ENCODE measurements around the gene FAM174A.
"Not testable (repeated sequence)": the region's sequence is repeated elsewhere in the genome, so short reads cannot be mapped to it uniquely, and the experiment has no call there.

FAM174A gene

DNA sequence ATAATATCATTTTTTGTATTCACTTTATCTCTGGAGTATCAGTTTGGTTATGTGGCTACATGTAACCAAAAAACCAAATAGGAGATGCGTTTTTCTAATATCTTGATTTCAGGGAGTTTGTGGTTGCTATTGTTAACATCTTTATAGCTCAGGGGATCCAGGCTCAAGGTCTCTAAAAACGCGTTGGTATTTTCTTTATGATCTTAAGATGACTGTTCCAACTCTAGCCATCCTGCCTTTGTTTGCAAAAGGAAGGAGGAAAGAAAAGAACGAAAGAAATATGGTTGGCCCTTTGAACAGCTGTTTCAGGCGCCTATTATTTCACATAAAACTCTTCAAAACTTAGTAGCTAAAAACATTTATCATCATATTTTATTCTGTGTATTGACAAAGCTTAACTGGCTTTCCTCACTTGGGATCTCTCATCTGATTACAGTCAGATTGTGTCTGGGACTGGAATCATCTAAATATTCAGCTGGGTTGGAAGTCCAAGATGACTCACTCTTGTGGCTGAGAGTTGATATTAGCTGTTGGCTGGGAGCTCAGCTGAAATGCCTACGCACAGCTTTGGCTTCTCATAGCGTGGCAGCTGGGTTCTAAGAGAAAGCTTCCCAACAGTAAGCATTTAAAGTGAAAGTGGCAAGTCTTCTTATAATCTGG lies 60.1 kb downstream of the FAM174A start:
- peak; percentile 3 for DNase-seq (ENCODE audit: low read depth)
- TF ChIP-seq, protein P1, sequence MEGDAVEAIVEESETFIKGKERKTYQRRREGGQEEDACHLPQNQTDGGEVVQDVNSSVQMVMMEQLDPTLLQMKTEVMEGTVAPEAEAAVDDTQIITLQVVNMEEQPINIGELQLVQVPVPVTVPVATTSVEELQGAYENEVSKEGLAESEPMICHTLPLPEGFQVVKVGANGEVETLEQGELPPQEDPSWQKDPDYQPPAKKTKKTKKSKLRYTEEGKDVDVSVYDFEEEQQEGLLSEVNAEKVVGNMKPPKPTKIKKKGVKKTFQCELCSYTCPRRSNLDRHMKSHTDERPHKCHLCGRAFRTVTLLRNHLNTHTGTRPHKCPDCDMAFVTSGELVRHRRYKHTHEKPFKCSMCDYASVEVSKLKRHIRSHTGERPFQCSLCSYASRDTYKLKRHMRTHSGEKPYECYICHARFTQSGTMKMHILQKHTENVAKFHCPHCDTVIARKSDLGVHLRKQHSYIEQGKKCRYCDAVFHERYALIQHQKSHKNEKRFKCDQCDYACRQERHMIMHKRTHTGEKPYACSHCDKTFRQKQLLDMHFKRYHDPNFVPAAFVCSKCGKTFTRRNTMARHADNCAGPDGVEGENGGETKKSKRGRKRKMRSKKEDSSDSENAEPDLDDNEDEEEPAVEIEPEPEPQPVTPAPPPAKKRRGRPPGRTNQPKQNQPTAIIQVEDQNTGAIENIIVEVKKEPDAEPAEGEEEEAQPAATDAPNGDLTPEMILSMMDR (IDR thresholded peaks at IDR 0.05; ENCODE audit: insufficient read depth, low read depth, low read length, missing control alignments): no peak
- H3K4me3 ChIP-seq (ENCODE audit: low read depth, low read length): no peak overlapping the region

DNA sequence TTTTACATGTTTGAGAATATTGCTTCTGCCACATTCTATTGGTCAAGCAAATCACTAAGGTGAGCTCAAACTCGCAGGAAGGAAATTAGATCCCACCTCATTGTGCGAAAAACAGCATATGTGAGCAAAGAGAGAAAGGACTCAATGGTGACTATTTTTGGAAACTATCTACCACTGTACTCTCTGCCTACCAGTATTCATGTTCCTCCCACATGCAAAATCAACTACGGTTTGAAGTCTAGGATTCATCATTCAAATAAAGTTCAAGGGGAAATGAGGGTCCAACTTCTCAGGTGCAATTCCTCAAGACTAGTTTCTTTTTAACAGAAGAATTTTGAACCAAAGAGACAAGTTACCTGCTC lies 60.6 kb downstream of the FAM174A start:
- DNase-seq (ENCODE audit: low read depth): no peak
- H3K4me3 ChIP-seq (ENCODE audit: low read depth, low read length): no peak overlapping the region
- TF ChIP-seq, protein P1 (IDR thresholded peaks at IDR 0.05; ENCODE audit: insufficient read depth, low read depth, low read length, missing control alignments): no peak

DNA sequence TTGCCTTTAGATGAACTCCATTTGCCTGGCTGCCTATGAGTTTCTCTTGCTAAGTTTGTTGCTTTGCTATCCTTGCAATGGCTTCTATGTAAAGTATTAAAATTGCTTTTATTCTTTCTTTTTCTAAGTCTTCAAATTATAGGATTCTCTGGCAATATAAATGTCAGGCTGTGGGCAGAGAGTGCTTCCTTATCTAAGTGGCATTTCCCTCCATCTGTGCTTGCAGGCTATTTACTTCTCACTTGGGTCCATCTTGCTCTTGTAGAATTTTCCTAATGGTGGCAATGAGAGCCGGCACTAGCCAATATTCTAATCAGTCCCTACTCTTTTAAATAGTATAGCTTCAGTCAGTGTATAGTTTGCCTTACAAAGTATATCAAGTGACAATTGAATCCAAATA lies 63.3 kb downstream of the FAM174A start:
- DNase-seq (ENCODE audit: low read depth): no peak
- TF ChIP-seq, protein P1 (IDR thresholded peaks at IDR 0.05; ENCODE audit: insufficient read depth, low read depth, low read length, missing control alignments): no peak
- H3K4me3 ChIP-seq (ENCODE audit: low read depth, low read length): no peak overlapping the region

DNA sequence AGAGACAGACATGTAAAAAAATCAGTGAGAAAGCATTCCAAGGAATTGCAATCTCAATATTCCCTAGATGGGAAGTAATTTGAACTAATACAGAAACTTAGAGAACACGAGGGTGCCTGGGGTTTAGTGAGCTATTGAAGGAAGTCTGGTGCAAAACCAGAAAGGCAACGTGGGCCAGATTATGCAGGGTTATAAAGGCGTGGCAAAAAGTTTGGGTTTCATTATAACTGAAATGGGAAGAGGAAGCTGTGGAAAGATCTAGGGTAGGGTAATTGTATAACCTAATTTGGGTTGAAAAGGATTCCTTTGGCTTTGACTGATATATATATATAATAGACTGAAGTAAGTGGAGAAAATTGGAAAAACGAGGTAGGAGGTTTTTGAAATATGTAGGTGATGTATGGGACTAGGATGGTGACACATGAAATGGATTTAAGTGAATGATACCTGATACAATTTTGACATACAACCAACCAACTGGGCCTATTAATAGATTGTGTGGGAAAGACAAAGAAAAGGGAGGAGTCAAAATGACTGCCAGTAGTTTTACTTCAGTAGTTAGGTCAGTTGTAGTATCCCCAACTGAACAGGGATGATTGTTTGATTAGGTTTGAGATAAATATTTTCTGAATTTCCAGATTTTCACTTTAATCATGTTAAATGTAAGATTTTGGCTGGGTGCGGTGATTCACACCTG lies 65.3 kb downstream of the FAM174A start:
- H3K4me3 ChIP-seq (ENCODE audit: low read depth, low read length): no peak overlapping the region
- TF ChIP-seq, protein P1 (IDR thresholded peaks at IDR 0.05; ENCODE audit: insufficient read depth, low read depth, low read length, missing control alignments): no peak
- DNase-seq (ENCODE audit: low read depth): no peak

DNA sequence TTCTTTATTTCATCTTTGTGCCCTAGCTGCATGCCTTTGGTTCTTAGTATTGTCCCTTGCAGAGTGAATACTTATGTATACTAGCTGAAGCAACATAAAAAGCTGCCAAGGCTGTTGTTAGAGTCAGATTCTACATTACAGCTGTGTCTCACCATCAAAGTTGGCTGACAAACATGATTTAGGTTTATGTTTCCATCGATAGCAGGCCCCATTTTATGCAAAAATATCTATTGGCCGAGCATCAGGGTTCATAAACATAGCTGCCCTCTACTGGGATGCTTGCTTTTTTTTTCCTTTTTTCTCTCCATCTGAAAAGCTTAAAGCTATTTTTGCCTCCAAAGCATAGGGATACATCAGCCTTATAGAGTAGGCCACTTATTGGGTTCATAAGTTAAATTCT lies 68.0 kb downstream of the FAM174A start:
- TF ChIP-seq, protein P1 (IDR thresholded peaks at IDR 0.05; ENCODE audit: insufficient read depth, low read depth, low read length, missing control alignments): no peak
- no peak for DNase-seq (ENCODE audit: low read depth)
- no peak overlapping the region for H3K4me3 ChIP-seq (ENCODE audit: low read depth, low read length)

DNA sequence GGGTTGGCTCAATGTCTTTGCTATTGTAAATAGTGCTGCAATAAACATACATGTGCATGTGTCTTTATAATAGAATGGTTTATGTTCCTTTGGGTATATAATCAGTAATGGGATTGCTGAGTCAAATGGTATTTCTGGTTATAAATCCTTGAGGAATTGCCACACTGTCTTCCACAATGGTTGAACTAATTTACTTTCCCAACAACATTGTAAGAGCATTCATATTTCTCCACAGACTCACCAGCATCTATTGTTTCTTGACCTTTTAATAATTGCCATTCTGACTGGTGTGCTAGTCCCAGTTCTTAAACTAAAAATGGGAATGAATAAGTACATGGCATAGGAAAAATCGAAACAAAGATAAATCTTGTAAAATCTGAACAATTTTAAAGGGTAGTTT lies 68.8 kb downstream of the FAM174A start:
- not testable (repeated sequence) for DNase-seq (ENCODE audit: low read depth); H3K4me3 ChIP-seq (ENCODE audit: low read depth, low read length)

DNA sequence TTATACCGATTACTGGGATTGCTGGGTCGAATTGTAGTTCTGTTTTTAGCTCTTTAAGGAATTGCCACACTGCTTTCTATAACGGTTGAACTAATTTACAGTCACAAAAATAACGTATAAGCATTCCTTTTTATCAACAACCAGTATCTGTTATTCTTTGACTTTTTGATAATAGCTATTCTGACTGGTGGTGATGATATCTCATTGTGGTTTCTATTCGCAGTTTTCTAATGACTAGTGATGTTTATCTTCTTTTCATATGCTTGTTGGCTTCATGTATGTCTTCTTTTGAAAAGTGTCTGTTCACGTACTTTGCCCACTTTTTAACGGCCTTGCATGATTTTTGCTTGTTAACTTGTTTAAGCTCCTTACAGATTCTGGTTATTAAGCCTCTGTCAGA lies 74.4 kb downstream of the FAM174A start:
- no peak for DNase-seq (ENCODE audit: low read depth)
- TF ChIP-seq, protein P1 (IDR thresholded peaks at IDR 0.05; ENCODE audit: insufficient read depth, low read depth, low read length, missing control alignments): no peak
- no peak overlapping the region for H3K4me3 ChIP-seq (ENCODE audit: low read depth, low read length)

All from GM12865 (cell line).